HG02571 (cell line): Measurements from ENCODE around the gene MEGF11.

Experiments
- ATAC-seq: cut with Tn5 transposase; IDR thresholded peaks from one replicate; pipeline ENCODE4 v1.9.1; 2021; ENCODE audit warnings: mild to moderate bottlenecking, moderate library complexity; ENCODE audit not compliant: unreplicated experiment

The MEGF11 gene

GRCh38 chr15:66152650-66153049 is 100.9 kb downstream of the MEGF11 start:
- no peak for ATAC-seq

- ATAC-seq: no peak
Observed at GRCh38 chr15:66151809-66152208, 101.7 kb downstream of the MEGF11 start.

GRCh38 chr15:66149871-66150270 is 103.7 kb downstream of the MEGF11 start:
- no peak for ATAC-seq

GRCh38 chr15:66148187-66148586 is 105.4 kb downstream of the MEGF11 start:
- no peak for ATAC-seq

- no peak for ATAC-seq
Observed at GRCh38 chr15:66147440-66147839, 106.1 kb downstream of the MEGF11 start.

GRCh38 chr15:66145726-66146182 is 107.8 kb downstream of the MEGF11 start:
- ATAC-seq: no peak

- ATAC-seq: no peak
Observed at GRCh38 chr15:66144978-66145725, 108.4 kb downstream of the MEGF11 start.

- no peak for ATAC-seq
Observed at GRCh38 chr15:66142285-66142684, 111.3 kb downstream of the MEGF11 start.

GRCh38 chr15:66139591-66140207 is 113.9 kb downstream of the MEGF11 start:
- no peak for ATAC-seq

- ATAC-seq: no peak
Observed at GRCh38 chr15:66138892-66139590, 114.5 kb downstream of the MEGF11 start.

- ATAC-seq: no peak
Observed at GRCh38 chr15:66138096-66138783, 115.3 kb downstream of the MEGF11 start.

- no peak for ATAC-seq
Observed at GRCh38 chr15:66136948-66137347, 116.6 kb downstream of the MEGF11 start.

- no peak for ATAC-seq
Observed at GRCh38 chr15:66135664-66136063, 117.9 kb downstream of the MEGF11 start.

- ATAC-seq: no peak
Observed at GRCh38 chr15:66134284-66134683, 119.3 kb downstream of the MEGF11 start.

GRCh38 chr15:66133247-66133885 is 120.2 kb downstream of the MEGF11 start:
- no peak for ATAC-seq

- no peak for ATAC-seq
Observed at GRCh38 chr15:66132251-66132816, 121.2 kb downstream of the MEGF11 start.

- ATAC-seq: no peak
Observed at GRCh38 chr15:66131831-66132230, 121.7 kb downstream of the MEGF11 start.

GRCh38 chr15:66131200-66131599 is 122.3 kb downstream of the MEGF11 start:
- no peak for ATAC-seq

- no peak for ATAC-seq
Observed at GRCh38 chr15:66130496-66131034, 123.0 kb downstream of the MEGF11 start.

GRCh38 chr15:66129586-66129985 is 124.0 kb downstream of the MEGF11 start:
- ATAC-seq: no peak
